ENCODE results near the gene RTF1.
A peak's percentile ranks its signal among the peaks of the same experiment; 100 is the strongest.

RTF1 gene

DNA sequence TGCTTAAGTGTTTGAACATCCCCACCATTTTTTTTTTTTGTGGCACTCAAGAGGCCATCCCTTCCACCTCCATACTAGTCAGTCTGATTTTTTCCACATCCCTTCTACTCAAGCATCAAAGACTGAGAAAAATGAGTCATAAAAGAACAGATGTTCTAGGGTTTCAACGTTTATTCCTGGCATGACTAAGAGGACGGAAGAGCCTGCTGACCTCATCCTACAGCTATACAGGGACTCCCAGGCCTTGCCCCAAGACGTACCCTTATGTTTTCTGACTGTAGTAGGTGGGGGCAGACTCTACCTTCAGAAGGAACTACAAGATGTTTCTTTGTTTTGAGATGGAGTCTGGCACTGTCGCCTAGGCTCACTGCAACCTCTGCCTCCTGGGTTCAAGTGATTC is 73.5 kb downstream of the RTF1 start:
- H3K79me1 ChIP-seq (ENCODE audit: low read length): no peaks in the 10 kb centered on the region
- no peak overlapping the region for H4K8ac ChIP-seq (ENCODE audit: low read depth, low read length)
- no peak overlapping the region for H3K4me3 ChIP-seq (ENCODE audit: low read length)
- DNase-seq: no peak
- no peaks in the 10 kb centered on the region for H3K36me3 ChIP-seq (ENCODE audit: control insufficient read depth, insufficient read depth, low read length)
- H3K56ac ChIP-seq (ENCODE audit: low read length): no peak overlapping the region
- H2AK5ac ChIP-seq (ENCODE audit: low read length): no peak overlapping the region
- WGBS (ENCODE audit: extremely low coverage, insufficient coverage, low lambda C conversion rate): no CpG with 5 or more reads among the region's 4 CpGs
- no peaks in the 10 kb centered on the region for H3K79me2 ChIP-seq (ENCODE audit: control insufficient read depth, insufficient read depth, low read length)
- H2BK5ac ChIP-seq (ENCODE audit: low read length): no peak overlapping the region
- H3K4me1 ChIP-seq (ENCODE audit: control insufficient read depth, low read depth, low read length): peaks cover 4% of the 10 kb centered on the region
- H2BK120ac ChIP-seq (ENCODE audit: low read depth, low read length): no peak overlapping the region
- no peak overlapping the region for H3K4me2 ChIP-seq (ENCODE audit: low read length)
- no peak overlapping the region for H2BK15ac ChIP-seq (replicated peaks; ENCODE audit: low read depth)
- H4K5ac ChIP-seq (ENCODE audit: low read length): no peak overlapping the region
- peaks cover 25% of the 10 kb centered on the region for H3K27me3 ChIP-seq (ENCODE audit: insufficient read depth, low read length, poor library complexity)
- H3K9ac ChIP-seq (ENCODE audit: low read length): no peak overlapping the region
- H3K27ac ChIP-seq (ENCODE audit: low read depth, low read length): no peak overlapping the region
- H3K4ac ChIP-seq (ENCODE audit: low read depth, low read length): no peak overlapping the region
- H3K18ac ChIP-seq (ENCODE audit: low read length): no peak overlapping the region
- H3K23ac ChIP-seq (ENCODE audit: low read length): no peak overlapping the region

DNA sequence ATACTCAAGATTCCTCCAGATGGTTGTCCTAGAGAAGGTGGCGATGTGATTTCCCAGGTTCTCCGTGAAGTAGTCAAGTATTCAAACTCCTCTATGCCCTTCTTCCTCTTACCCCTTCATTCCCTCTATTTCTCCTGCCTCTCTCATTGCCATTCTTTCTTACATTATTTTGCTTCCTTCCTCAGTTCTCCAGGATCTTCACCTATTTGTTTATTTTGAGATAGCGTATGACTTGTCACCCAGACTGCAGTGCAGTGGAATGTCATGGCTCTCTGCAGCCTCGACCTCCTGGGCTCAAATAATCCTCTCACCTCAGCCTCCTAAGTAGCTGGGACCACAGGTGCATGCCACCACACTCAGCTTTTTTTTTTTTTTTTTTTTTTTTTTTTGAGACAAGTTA is 75.0 kb downstream of the RTF1 start:
- H3K27me3 ChIP-seq (ENCODE audit: insufficient read depth, low read length, poor library complexity): peaks cover 36% of the 10 kb centered on the region
- H2BK120ac ChIP-seq (ENCODE audit: low read depth, low read length): no peak overlapping the region
- H3K79me1 ChIP-seq (ENCODE audit: low read length): no peaks in the 10 kb centered on the region
- H3K23ac ChIP-seq (ENCODE audit: low read length): no peak overlapping the region
- no peak overlapping the region for H3K27ac ChIP-seq (ENCODE audit: low read depth, low read length)
- H3K4me1 ChIP-seq (ENCODE audit: control insufficient read depth, low read depth, low read length): peaks cover 4% of the 10 kb centered on the region
- no peaks in the 10 kb centered on the region for H3K36me3 ChIP-seq (ENCODE audit: control insufficient read depth, insufficient read depth, low read length)
- H2AK5ac ChIP-seq (ENCODE audit: low read length): no peak overlapping the region
- H3K9ac ChIP-seq (ENCODE audit: low read length): no peak overlapping the region
- no peak overlapping the region for H4K8ac ChIP-seq (ENCODE audit: low read depth, low read length)
- H4K5ac ChIP-seq (ENCODE audit: low read length): no peak overlapping the region
- no peaks in the 10 kb centered on the region for H3K79me2 ChIP-seq (ENCODE audit: control insufficient read depth, insufficient read depth, low read length)
- no peak overlapping the region for H3K18ac ChIP-seq (ENCODE audit: low read length)
- H3K56ac ChIP-seq (ENCODE audit: low read length): no peak overlapping the region
- H3K4me3 ChIP-seq (ENCODE audit: low read length): no peak overlapping the region
- no peak overlapping the region for H2BK15ac ChIP-seq (replicated peaks; ENCODE audit: low read depth)
- no peak overlapping the region for H2BK5ac ChIP-seq (ENCODE audit: low read length)
- WGBS (ENCODE audit: extremely low coverage, insufficient coverage, low lambda C conversion rate): no CpG with 5 or more reads among the region's 4 CpGs
- no peak overlapping the region for H3K4me2 ChIP-seq (ENCODE audit: low read length)
- no peak overlapping the region for H3K4ac ChIP-seq (ENCODE audit: low read depth, low read length)
- DNase-seq: no peak

DNA sequence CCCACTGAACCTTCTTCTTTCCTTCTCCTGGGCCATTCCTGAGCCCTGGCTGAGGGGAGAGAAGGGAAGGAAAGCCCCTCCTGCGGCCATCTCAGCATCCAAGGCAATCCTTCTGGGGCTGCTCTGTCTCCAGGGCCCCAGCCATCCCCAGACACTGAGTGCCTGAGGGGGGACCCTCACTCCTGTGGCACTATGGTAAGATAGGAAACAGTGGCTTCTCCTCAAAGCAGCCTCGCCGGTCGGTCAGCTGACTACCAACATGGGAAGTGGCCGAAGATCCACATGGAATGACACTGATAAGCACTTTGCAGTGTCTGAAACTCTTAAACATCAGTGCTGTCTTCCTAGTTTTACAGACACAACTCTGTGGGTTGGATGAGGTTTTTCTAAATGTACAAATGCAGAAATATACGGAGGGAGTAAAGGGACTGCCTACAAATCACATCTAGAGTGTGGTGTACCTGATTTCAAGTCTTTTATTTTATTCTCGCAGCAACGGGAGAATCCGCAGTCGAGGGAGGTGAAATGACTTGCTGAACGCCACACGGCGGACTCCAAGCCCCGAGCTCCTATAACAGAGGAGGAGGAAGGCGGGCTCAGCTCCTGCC is 75.8 kb downstream of the RTF1 start:
- Histone ChIP-seq H3K9ac (ENCODE audit: low read length) (peak overlapping the region; percentile 20), H3K79me2 (ENCODE audit: control insufficient read depth, insufficient read depth, low read length) (no peaks in the 10 kb centered on the region), H3K56ac (ENCODE audit: low read length) (peak overlapping the region; percentile 42), H3K4me2 (ENCODE audit: low read length) (peak overlapping the region; percentile 94), H3K18ac (ENCODE audit: low read length) (no peak overlapping the region), H2BK120ac (ENCODE audit: low read depth, low read length) (no peak overlapping the region), H4K8ac (ENCODE audit: low read depth, low read length) (no peak overlapping the region), H3K27me3 (ENCODE audit: insufficient read depth, low read length, poor library complexity) (peaks cover 41% of the 10 kb centered on the region), H2AK5ac (ENCODE audit: low read length) (no peak overlapping the region), H3K4me1 (ENCODE audit: control insufficient read depth, low read depth, low read length) (peaks cover 4% of the 10 kb centered on the region), H3K36me3 (ENCODE audit: control insufficient read depth, insufficient read depth, low read length) (no peaks in the 10 kb centered on the region), H3K23ac (ENCODE audit: low read length) (peak overlapping the region; percentile 45), H4K5ac (ENCODE audit: low read length) (no peak overlapping the region), H2BK5ac (ENCODE audit: low read length) (no peak overlapping the region), H3K27ac (ENCODE audit: low read depth, low read length) (no peak overlapping the region), H2BK15ac (replicated peaks; ENCODE audit: low read depth) (no peak overlapping the region), H3K4me3 (ENCODE audit: low read length) (no peak overlapping the region), H3K79me1 (ENCODE audit: low read length) (no peaks in the 10 kb centered on the region), H3K4ac (ENCODE audit: low read depth, low read length) (no peak overlapping the region)
- DNase-seq: no peak
- WGBS (ENCODE audit: extremely low coverage, insufficient coverage, low lambda C conversion rate): no CpG with 5 or more reads among the region's 15 CpGs

- peaks cover 43% of the 10 kb centered on the region for H3K27me3 ChIP-seq (ENCODE audit: insufficient read depth, low read length, poor library complexity)
- no CpG with 5 or more reads among the region's 60 CpGs for WGBS (ENCODE audit: extremely low coverage, insufficient coverage, low lambda C conversion rate)
- H3K4me3 ChIP-seq (ENCODE audit: low read length): peak within 1 kb of the TSS; percentile 42
- H3K36me3 ChIP-seq (ENCODE audit: control insufficient read depth, insufficient read depth, low read length): no peaks in the 10 kb centered on the region
- no peak within 1 kb of the TSS for H2BK120ac ChIP-seq (ENCODE audit: low read depth, low read length)
- peak within 1 kb of the TSS; percentile 80 for H3K56ac ChIP-seq (ENCODE audit: low read length)
- H4K8ac ChIP-seq (ENCODE audit: low read depth, low read length): no peak within 1 kb of the TSS
- H4K5ac ChIP-seq (ENCODE audit: low read length): no peak within 1 kb of the TSS
- H3K4ac ChIP-seq (ENCODE audit: low read depth, low read length): no peak within 1 kb of the TSS
- H2AK5ac ChIP-seq (ENCODE audit: low read length): no peak within 1 kb of the TSS
- no peaks in the 10 kb centered on the region for H3K79me2 ChIP-seq (ENCODE audit: control insufficient read depth, insufficient read depth, low read length)
- peak within 1 kb of the TSS; percentile 45 for H3K23ac ChIP-seq (ENCODE audit: low read length)
- peaks cover 4% of the 10 kb centered on the region for H3K4me1 ChIP-seq (ENCODE audit: control insufficient read depth, low read depth, low read length)
- H3K9ac ChIP-seq (ENCODE audit: low read length): peak within 1 kb of the TSS; percentile 65
- peak; percentile 71 for DNase-seq
- no peak within 1 kb of the TSS for H3K18ac ChIP-seq (ENCODE audit: low read length)
- peak within 1 kb of the TSS; percentile 94 for H3K4me2 ChIP-seq (ENCODE audit: low read length)
- no peak within 1 kb of the TSS for H3K27ac ChIP-seq (ENCODE audit: low read depth, low read length)
- H3K79me1 ChIP-seq (ENCODE audit: low read length): no peaks in the 10 kb centered on the region
- H2BK15ac ChIP-seq (replicated peaks; ENCODE audit: low read depth): no peak within 1 kb of the TSS
- no peak within 1 kb of the TSS for H2BK5ac ChIP-seq (ENCODE audit: low read length)
Measured at GRCh38 chr15:41493205-41493901, 76.5 kb downstream of the RTF1 start, which contains the start of gene ITPKA. ITPKA (plus strand) TSS chr15:41493874; CDS start chr15:41493928, 54 bp downstream.

- no CpG with 5 or more reads among the region's 41 CpGs for WGBS (ENCODE audit: extremely low coverage, insufficient coverage, low lambda C conversion rate)
- no peaks in the 10 kb centered on the region for H3K79me2 ChIP-seq (ENCODE audit: control insufficient read depth, insufficient read depth, low read length)
Measured at GRCh38 chr15:41493902-41494189, 77.0 kb downstream of the RTF1 start.

More at GRCh38 chr15:41493902-41494189, 77.0 kb downstream of the RTF1 start:
- Histone ChIP-seq H3K27me3 (ENCODE audit: insufficient read depth, low read length, poor library complexity) (peaks cover 48% of the 10 kb centered on the region), H3K9ac (ENCODE audit: low read length) (no peak overlapping the region), H3K18ac (ENCODE audit: low read length) (no peak overlapping the region), H3K4me1 (ENCODE audit: control insufficient read depth, low read depth, low read length) (peaks cover 4% of the 10 kb centered on the region), H2BK15ac (replicated peaks; ENCODE audit: low read depth) (no peak overlapping the region), H3K4me2 (ENCODE audit: low read length) (peak overlapping the region; percentile 11), H2BK5ac (ENCODE audit: low read length) (no peak overlapping the region), H3K4me3 (ENCODE audit: low read length) (no peak overlapping the region), H2AK5ac (ENCODE audit: low read length) (no peak overlapping the region), H3K36me3 (ENCODE audit: control insufficient read depth, insufficient read depth, low read length) (no peaks in the 10 kb centered on the region), H3K23ac (ENCODE audit: low read length) (no peak overlapping the region), H3K4ac (ENCODE audit: low read depth, low read length) (no peak overlapping the region), H3K27ac (ENCODE audit: low read depth, low read length) (no peak overlapping the region), H3K79me1 (ENCODE audit: low read length) (no peaks in the 10 kb centered on the region), H3K56ac (ENCODE audit: low read length) (no peak overlapping the region), H4K5ac (ENCODE audit: low read length) (no peak overlapping the region), H2BK120ac (ENCODE audit: low read depth, low read length) (no peak overlapping the region), H4K8ac (ENCODE audit: low read depth, low read length) (no peak overlapping the region)
- no peak for DNase-seq
